ENCODE measurements around the gene CHCHD6.

CHCHD6 gene

GRCh38 chr3:126948980-126949535 lies 245.0 kb downstream of the CHCHD6 start:
- no peak for DNase-seq

- DNase-seq: no peak
These were observed 247.5 kb downstream of the CHCHD6 start for GRCh38 chr3:126951561-126951960.

- DNase-seq: no peak
These were observed 248.4 kb downstream of the CHCHD6 start for GRCh38 chr3:126952261-126952982.

GRCh38 chr3:126952983-126953660 lies 249.1 kb downstream of the CHCHD6 start:
- DNase-seq: no peak

- no peak for DNase-seq
These were observed 250.3 kb downstream of the CHCHD6 start for GRCh38 chr3:126954141-126954842.

GRCh38 chr3:126955004-126955790 lies 251.2 kb downstream of the CHCHD6 start:
- no peak for DNase-seq

- DNase-seq: no peak
These were observed 252.3 kb downstream of the CHCHD6 start for GRCh38 chr3:126956361-126956760.

GRCh38 chr3:126956866-126957650 lies 253.0 kb downstream of the CHCHD6 start:
- no peak for DNase-seq

GRCh38 chr3:126957776-126958637 lies 254.0 kb downstream of the CHCHD6 start:
- DNase-seq: no peak

GRCh38 chr3:126958638-126959085 lies 254.6 kb downstream of the CHCHD6 start:
- no peak for DNase-seq

- DNase-seq: no peak
These were observed 255.3 kb downstream of the CHCHD6 start for GRCh38 chr3:126959136-126959920.

GRCh38 chr3:126959921-126960603 lies 256.0 kb downstream of the CHCHD6 start:
- no peak for DNase-seq

GRCh38 chr3:126960604-126960995 lies 256.6 kb downstream of the CHCHD6 start:
- no peak for DNase-seq

- no peak for DNase-seq
These were observed 257.3 kb downstream of the CHCHD6 start for GRCh38 chr3:126961191-126961790.

- DNase-seq: no peak
These were observed 257.9 kb downstream of the CHCHD6 start for GRCh38 chr3:126961791-126962461.

- DNase-seq: no peak
These were observed 258.7 kb downstream of the CHCHD6 start for GRCh38 chr3:126962756-126963155.

GRCh38 chr3:126963261-126964190 lies 259.5 kb downstream of the CHCHD6 start:
- DNase-seq: no peak

All from OCI-M1 (cell line).